RWPE1 (cell line): ENCODE measurements around the gene MBLAC1.
A peak's percentile ranks its signal among the peaks of the same experiment; 100 is the strongest.

Experiments
- CTCF ChIA-PET: fragments of 350-600 bp; sonication (Branson Sonifier 250); formaldehyde crosslinking; extraction: SDS; loops from one replicate; lab custom pipeline; 2021; lab: Yijun Ruan, JAX
- POLR2A ChIA-PET: fragments of 400-600 bp; formaldehyde crosslinking; extraction: SDS; loops from one replicate; lab custom pipeline; 2020; ENCODE audit warnings: antibody characterized with exemption; ENCODE audit not compliant: low non-redundant PET; lab: Yijun Ruan, JAX
- DNase-seq: peaks from one replicate; pipeline ENCODE4 v3.0.0; 2012; ENCODE audit warnings: low spot score
- H3K27ac ChIP-seq: fragments of 450-650 bp; 2 replicates; pipeline ENCODE4 v1.5.1; 2017
- TF ChIP-seq, protein P1 (sequence below): fragments of 450-650 bp; conservative IDR thresholded peaks from 2 replicates; pipeline ENCODE4 v1.5.1; 2017; ENCODE audit warnings: low read depth, mild to moderate bottlenecking

The MBLAC1 gene

DNA sequence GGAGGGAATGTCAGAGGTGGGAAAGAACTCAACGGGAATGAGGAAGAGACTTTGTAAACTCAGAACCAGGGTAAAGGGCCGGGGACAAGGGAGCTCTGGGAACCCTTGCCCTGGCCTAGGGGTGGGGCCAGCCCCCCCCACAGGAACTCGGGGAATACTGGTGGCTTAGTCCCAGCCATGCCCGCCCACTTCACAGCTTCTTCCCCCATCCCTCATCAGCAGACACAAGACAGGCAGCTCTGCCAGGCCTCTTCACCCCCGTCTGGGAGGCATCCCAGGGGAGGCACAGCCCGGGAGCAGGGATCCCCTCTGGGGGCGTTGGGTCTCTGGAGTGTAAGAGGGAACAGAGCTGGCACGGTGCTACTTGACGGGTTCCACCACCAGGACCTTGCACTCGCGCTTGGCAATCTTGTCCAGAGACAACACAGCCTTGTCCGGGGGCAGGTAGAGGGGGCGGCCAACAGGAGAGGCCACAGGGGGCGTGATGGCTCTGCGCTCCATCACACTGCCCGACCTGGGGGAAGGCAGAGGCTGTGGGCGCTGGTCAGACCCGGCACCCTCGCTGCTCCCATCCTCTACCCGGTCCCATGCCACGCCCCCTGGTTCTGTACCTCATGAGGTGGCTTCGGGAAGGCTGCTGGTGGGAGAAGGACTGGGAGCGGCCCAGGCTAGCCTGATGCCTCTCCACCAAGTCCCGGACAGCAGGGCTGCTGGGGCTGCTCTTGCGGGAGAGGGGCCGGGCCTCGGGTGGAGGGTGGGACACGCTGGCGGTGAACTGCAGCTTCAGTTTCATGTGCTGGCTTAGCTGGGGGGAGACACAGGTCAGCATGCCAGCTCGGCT lies 28.1 kb downstream of the MBLAC1 start:
- no peak for DNase-seq
- TF ChIP-seq, protein P1, sequence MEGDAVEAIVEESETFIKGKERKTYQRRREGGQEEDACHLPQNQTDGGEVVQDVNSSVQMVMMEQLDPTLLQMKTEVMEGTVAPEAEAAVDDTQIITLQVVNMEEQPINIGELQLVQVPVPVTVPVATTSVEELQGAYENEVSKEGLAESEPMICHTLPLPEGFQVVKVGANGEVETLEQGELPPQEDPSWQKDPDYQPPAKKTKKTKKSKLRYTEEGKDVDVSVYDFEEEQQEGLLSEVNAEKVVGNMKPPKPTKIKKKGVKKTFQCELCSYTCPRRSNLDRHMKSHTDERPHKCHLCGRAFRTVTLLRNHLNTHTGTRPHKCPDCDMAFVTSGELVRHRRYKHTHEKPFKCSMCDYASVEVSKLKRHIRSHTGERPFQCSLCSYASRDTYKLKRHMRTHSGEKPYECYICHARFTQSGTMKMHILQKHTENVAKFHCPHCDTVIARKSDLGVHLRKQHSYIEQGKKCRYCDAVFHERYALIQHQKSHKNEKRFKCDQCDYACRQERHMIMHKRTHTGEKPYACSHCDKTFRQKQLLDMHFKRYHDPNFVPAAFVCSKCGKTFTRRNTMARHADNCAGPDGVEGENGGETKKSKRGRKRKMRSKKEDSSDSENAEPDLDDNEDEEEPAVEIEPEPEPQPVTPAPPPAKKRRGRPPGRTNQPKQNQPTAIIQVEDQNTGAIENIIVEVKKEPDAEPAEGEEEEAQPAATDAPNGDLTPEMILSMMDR, result no peak
- H3K27ac ChIP-seq, result peak overlapping the region; percentile 93
- POLR2A ChIA-PET, result interaction anchor here (0.6 to 1.4 kb wide), 2 partner anchors 62 to 273 kb away, joined by 3 to 4 read pairs; partner anchors contain the start of gene ZCWPW1
- CTCF ChIA-PET, result interaction anchor here (0.6 to 1.1 kb wide), 4 partner anchors 22 to 989 kb away, joined by 3 to 7 read pairs (median 3); no protein-coding TSS in a partner anchor

DNA sequence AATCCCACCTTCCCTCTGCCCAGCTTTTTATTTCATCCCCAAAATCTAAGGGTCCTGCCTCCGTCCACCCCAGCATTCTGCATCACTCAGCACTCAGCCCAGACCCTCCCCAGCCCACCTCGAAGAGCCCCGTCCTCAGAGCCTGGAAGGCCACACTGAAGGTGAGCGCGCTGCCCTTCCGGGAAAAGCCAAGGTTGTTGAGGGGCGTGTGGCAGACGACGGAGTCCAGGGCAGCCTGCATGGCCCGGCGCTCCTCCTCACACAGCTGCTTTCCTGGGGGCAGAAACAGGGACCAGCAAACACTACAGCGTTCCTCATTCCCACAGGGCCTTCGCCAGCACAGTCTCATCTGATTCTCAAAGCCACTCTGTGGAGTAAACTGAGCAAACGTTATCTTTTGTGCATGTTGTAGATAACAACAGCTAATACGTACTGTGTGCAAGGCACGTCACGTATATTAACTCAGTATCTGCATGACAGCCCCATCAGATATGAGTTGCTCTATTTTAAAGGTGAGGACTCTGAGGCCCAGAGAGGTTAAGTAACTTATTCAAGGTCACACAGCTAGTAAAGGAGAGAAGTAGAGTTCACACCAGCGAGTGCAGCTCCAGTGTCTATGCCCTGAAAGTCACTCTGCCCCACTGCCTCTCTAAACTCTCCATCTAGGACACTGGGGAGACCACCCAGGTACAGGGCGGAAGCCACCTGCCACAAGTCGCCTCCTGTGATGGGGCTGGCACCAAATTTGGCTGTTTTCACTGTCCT lies 29.0 kb downstream of the MBLAC1 start:
- no peak for DNase-seq
- CTCF ChIA-PET, result interaction anchor here (0.6 to 1.1 kb wide), 2 partner anchors 21 to 23 kb away, joined by 3 read pairs; no protein-coding TSS in a partner anchor
- TF ChIP-seq, protein P1, result no peak
- POLR2A ChIA-PET, result interaction anchor here (0.5 to 1.4 kb wide), 2 partner anchors 21 to 273 kb away, joined by 4 read pairs; partner anchors contain the start of gene ZCWPW1
- peak overlapping the region; percentile 93 for H3K27ac ChIP-seq

DNA sequence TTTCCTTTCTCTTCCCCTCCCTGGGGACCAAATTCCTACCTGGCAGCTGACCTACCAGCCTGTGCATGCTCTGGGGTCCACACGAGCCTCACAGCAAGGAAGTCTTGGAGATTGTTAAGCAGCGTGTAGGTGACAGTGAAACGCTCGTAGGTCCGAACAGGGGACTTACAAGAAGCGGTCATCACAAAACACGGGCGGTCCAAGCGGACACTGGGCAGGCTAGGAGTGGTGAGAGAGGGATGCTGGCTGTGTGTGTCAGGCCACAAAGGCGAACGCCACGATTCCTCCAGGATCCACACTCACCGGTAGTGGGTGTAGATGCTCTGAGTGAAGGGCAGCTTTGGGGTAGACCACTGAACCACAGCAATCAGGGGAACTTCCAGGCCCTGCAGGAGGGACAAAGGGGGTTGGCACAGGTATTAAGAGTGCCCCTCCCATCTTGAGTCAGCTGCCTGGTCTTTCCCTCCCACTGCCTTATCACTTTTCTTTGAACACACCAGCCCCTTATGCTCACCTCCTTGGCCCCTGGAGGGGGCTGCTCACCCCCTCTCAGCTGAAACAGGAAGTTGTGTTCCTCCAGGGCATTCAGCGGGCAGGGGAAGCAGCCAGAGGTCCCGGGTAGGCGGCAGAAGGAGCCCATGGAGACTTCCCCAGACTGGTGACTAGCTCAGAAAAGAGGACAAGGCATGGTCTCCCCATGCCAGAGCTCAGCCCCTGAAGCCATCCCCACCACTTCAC lies 29.7 kb downstream of the MBLAC1 start:
- TF ChIP-seq, protein P1, result no peak
- ChIA-PET CTCF (interaction anchor here (0.5 to 1.1 kb wide), 2 partner anchors 24 to 30 kb away, joined by 3 to 5 read pairs; partner anchors contain the start of gene MBLAC1), POLR2A (no interaction called here)
- no peak for DNase-seq
- peak overlapping the region; percentile 93 for H3K27ac ChIP-seq

DNA sequence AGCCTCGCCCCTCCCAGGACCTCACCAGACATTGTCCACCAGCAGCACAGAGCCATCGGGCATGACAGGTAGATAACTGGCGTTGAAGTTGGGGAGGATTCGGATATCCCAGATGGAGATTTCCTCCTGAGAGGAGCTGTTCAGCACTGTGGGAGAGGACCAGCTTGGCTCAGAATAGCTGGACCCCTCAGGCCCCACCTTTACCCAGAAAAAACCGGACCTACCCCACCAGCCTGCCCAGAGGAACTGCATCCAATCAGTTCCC lies 30.2 kb downstream of the MBLAC1 start:
- ChIA-PET CTCF (interaction anchor here (0.5 kb wide), 1 partner anchor 30 kb away, joined by 5 read pairs; the partner anchor contains the start of gene MBLAC1), POLR2A (interaction anchor here (1.0 kb wide), 1 partner anchor 25 kb away, joined by 3 read pairs; no protein-coding TSS in a partner anchor)
- no peak for DNase-seq
- H3K27ac ChIP-seq, result peak overlapping the region; percentile 93
- TF ChIP-seq, protein P1, result no peak

DNA sequence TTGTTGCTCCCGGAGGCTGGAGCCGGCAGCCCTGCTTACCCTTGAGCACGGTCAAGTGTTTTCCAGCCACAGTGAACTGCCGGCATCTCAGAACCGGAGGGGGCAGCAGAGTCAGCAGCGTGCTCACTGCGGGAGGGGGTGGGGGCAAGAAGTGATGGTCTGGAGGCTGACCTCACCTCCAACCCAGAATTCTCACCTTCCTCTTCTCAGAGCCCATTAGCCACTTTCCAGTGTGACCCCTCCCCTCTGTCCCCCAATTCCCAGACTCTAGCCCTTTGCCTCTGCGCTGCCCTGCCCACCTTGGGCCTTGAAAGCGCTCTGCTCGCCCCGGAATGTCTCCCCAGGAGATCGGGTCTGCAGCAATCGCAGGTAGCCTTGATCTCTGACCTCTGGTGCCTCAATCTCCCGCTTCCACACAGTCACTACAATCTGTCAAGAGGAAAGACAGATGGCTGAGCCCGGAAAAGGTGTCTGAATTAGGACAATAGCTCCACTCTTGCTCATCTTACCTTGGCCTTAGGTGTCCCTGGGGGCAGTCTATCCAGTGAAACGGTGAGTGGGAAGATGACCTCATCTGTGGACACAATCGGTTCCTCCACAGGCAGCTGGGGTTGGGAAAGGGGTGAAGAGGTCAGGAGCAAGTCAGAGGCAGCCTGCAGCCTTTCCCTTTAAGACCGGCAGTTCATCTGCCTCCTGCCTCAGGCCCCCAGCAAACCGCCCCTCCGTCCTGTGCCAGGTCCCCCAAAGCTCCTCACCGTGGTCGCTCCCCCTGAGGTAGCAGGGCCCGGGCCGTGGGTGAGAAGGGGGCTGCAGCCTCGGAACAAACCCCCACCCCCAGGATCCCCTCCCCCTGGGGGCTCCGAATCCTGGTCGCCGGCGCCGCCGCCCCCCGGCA lies 30.8 kb downstream of the MBLAC1 start:
- ChIA-PET POLR2A (interaction anchor here (0.8 to 1.0 kb wide), 3 partner anchors 9 to 270 kb away, joined by 3 to 4 read pairs (median 3); partner anchors contain the start of gene LAMTOR4), CTCF (interaction anchor here (0.5 to 0.6 kb wide), 2 partner anchors 13 to 208 kb away, joined by 3 read pairs; no protein-coding TSS in a partner anchor)
- H3K27ac ChIP-seq, result peak overlapping the region; percentile 93
- DNase-seq, result peak; percentile 89
- TF ChIP-seq, protein P1, result no peak
